GM18498 (cell line): ENCODE measurements around the gene CREB3L1.
"Not testable (repeated sequence)": the region's sequence is repeated elsewhere in the genome, so short reads cannot be mapped to it uniquely, and the experiment has no call there.

Experiments used
- ATAC-seq: cut with Tn5 transposase; IDR thresholded peaks from one replicate; pipeline ENCODE4 v1.9.1; 2021; ENCODE audit warnings: mild to moderate bottlenecking, moderate library complexity; ENCODE audit not compliant: unreplicated experiment

Gene CREB3L1

GRCh38 chr11:46295312-46296058 is 18.0 kb downstream of the CREB3L1 start:
- peak; percentile 85 for ATAC-seq

DNA sequence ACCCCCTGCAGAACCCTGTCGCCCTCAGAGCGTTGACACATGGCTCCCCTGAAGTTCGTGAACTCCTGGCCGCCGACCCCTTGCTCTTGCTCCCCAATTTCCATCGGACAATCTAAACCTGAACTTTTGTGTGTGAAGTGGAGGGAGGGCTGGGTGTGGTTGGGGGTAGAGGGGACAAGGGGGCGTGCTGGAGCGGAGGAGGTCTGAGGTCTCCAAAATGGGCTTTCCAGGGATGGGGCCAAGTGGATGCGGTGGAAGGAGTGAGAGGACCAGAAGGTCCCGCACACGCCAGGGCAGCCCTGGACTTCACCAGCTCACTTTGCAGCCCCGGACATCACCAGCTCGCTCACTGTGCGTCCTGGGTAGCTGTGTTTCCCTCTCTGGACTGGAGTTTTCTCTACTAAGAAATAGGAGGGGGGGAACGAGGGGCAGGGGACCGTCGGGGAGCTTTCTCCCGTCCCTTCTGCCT is 18.6 kb downstream of the CREB3L1 start:
- ATAC-seq, result no peak

DNA sequence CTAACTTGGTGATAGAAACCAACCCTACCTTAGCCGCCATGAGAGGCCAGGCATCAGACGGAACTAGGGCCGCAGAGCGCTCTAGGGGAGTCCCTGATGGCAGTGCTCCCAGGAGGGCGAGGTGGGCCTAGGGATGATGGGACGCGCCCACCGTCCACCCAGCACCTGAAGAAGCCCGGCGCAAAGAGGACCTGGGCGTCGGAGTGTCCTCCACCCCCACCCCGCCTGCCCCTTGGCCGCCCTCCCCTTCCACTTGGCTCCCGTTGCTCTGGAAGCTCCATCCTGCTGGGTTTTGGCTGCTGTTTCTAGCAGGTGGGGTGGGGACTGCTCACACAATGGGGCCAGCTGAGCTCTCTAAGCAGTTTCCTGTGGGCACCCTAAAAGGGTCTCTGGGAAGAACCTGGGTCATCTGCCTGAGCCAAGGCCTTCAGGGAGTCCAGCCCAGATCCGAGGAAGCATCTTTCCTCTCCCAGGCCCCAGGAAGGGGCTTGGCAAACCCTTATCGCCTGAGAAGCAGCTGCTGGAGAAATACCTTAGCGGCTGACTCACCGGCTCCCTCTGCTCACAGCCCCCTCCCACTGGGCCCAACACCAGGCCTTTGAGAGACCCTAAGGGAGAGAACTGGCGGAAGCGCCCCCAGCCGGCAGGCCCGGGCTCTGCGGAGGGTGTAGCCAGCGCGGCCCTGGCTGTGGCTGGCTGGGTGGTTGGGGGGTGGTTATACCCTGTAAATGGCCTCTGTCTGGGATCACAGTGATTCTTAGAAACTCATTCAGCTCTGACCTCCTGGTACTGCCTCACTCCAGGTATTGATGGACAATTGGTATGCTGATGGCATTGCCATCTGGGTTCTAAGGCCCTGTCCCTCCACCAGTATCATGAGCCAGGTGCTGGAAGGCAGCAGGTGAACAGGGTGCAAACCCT is 19.3 kb downstream of the CREB3L1 start:
- no peak for ATAC-seq

DNA sequence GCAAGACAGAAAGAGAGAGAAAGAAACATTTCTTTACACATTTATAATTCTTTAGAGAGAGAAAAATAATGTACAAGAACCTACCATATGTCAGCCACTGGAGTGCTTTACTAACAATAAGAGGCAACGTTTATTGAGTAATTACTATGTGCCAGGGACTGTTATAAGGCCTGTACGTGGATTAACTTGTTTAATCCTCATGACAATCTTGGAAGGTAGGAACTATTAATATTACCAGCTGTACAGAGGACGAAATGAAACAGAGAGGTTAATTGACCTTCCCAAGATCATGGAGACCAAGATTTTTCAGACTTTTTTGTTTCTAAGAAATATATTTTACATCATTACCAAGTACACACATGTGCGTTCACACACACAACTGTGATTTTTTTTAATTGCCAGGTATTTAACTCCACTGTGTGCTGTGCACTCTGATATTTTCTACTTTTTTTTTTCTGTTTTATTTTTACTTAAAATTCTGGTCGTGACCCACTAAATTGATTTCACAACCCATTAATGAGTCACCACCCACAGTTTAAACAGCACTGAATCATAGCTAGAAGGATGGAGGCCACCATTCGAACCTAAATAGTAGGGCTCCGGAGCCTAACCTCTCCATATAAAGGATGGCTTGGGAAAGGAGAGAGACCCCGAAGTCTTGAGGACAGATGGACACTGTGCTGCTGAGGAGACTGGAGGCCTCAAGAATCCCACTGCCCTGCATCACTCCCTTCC is 21.4 kb downstream of the CREB3L1 start:
- no peak for ATAC-seq

- no peak for ATAC-seq
These were observed 22.0 kb downstream of the CREB3L1 start for GRCh38 chr11:46299451-46299961.

DNA sequence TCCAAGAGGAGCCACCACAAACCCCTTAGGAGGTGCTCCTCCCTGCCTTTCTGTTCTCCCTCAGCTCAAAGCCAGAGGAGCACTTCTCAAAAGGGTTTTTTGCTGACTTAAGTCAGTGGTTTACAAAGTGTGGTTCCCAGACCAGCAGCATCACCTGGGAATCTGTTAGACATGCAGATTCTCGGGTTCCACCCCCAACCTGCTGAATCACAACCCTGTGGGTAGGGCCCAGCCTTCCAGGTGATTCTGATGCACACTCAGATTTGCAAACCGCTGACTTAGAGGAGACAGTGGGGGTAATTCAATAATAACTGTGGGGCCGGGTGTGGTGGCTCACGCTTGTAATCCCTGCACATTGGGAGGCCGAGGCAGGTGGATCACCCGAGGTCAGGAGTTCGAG is 22.8 kb downstream of the CREB3L1 start:
- no peak for ATAC-seq

DNA sequence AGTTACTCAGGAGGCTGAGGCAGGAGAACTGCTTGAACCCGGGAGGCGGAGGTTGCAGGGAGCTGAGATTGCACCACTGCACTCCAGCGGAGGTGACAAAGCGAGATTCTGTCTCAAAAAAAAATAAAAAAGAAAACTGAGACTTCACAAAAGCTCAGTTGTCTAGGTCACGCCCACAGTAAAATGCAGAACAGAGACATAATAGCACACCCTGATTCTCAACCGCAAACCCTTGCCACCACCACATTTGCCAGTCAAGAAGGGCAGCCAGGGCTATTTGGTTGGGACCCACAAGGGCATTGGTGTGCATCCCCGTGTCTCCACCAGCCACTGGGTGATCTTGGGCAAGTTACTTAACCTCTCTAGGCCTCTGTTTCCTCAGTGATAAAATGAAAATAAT is 25.4 kb downstream of the CREB3L1 start:
- ATAC-seq, result peak; percentile 84

GRCh38 chr11:46304036-46304435 is 26.6 kb downstream of the CREB3L1 start:
- ATAC-seq, result not testable (repeated sequence)

DNA sequence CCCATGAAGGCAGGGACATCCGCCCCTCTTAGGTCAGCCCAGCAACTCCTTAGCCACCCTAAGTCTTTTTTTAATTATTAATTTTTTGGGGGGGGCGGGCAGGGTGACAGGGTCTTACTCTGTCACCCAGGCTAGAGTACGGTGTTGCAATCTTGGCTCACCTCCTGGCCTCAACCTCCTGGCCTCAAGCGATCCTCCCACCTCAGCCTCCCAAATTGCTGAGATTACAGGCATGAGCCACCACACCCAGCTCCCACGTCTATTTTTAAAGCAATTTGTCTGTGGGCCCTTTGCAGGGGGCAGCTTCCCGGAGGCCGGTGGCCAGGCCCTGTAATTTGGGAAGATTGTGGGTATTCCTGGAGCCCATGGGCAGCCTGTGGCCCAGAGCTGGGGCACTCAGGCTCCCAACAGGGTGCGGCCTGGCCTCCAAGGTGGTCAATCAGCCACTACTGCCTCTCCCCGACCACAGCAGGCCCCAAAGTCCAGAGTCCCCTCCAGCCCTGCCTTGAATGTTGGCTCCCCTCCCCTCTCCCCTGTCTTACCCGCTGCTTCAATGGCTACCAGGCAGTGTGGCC is 27.2 kb downstream of the CREB3L1 start:
- no peak for ATAC-seq

- no peak for ATAC-seq
These were observed 27.8 kb downstream of the CREB3L1 start for GRCh38 chr11:46305295-46305694.

GRCh38 chr11:46306296-46306853 is 28.9 kb downstream of the CREB3L1 start:
- no peak for ATAC-seq

- no peak for ATAC-seq
These were observed 29.9 kb downstream of the CREB3L1 start for GRCh38 chr11:46307369-46307768.

- no peak for ATAC-seq
These were observed 30.4 kb downstream of the CREB3L1 start for GRCh38 chr11:46307785-46308341.

GRCh38 chr11:46308631-46309419 is 31.4 kb downstream of the CREB3L1 start:
- peak; percentile 58 for ATAC-seq

DNA sequence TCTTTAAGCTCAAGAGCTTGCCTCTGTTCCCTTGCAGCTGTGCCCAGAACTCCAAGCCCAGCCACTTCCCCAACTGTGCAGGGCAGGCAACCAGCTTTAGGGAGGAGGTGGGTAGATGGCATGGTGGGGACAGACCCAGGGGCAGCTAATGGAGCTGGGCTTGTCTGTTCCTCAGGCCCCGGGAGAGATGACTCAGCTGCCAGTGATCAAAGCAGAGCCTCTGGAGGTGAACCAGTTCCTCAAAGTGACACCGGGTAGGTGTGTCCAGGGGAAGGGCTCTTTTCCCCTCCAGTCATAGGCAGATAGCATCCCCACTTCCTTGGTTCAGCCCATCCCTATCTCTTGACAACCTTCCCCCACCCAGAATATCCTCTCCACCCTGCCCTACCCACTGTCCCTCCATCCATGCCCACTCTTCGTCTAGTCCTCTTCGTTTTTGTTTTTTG is 32.4 kb downstream of the CREB3L1 start:
- ATAC-seq, result no peak

DNA sequence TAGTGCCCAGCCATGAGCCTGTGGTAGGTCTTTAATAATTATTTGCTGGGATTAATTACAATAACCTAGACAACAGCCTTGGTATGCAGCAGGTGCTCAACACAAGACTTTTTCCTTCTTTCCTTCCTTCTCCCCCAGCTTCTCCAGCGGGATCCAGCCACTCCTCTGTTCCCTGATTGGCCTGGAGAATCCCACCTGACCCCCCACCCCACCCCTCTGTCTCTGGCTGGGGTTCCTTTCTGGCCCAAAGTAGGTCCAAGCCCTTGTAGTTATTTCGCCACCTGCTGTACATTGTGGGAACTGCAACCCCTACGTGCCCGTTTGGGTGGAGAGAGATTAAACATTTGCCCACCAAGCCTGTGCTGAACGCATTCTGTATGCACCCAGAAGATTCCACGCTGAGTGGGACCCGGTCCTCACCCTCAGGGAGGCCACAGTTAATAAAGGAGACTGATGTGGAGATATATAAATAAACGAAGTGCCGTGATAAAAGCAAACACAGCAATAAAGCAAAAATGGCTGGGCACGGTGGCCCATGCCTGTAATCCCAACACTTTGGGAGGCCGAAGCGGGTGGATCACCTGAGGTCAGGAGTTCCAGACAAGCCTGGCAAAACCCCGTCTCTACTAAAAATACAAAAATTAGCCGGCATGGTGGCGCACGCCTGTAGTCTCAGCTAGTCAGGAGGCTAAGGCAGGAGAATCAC is 37.7 kb downstream of the CREB3L1 start:
- no peak for ATAC-seq

DNA sequence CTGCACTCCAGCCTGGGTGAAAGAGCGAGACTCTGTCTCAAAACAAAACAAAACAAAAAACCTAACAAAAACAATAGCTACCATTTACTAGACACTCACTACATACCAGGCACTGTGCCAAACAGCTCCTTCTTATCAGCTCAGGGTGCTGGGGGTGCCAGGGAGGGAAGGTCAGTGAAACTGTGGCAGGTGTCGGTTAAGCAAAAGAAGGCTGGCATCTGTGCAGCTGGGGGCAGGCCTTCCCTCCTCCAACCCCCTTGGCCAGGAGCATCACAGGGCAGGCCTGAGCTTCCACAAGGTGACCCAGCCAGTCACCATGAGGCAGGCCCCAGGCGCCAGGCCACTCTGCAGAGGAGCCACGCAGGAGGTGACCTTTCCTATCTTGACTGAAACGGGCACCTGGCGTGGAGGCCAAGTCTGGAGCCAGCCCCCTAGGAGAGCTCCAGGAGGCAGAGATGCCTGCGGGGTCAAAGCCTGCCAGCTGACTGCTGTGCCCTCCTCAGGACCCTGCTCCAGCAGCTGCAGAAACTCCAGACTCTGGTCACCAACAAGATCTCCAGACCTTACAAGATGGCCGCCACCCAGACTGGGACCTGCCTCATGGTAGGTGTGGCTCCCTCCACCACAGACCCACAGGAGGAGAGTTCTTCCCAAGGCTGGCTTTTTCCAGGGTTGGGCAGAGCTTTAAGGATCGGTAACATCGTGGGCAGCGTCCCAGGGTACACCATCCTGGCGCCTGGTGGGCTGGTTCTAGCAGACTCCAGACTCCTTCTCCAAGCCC is 38.5 kb downstream of the CREB3L1 start:
- ATAC-seq, result no peak

DNA sequence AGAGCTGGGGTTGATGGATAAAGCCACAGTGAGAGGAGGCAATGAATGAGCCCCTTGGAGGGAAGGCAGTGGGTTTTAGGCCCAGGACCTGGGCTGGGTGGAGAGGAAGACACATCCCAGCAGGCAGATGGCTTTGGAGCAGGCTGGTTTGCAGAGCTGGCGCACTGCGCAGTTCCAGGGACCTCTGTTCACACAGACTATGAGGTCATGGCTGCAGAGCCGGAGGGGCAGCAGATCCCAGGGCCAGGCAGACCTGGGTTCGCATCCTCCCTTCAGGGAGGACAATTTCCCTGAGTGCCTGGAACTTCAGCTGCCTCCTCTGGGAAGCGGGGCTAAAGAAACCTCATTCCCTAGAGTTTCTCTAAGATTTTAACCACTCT is 41.6 kb downstream of the CREB3L1 start:
- no peak for ATAC-seq
